Right lobe of liver (tissue), 6 donors: ENCODE data around the gene UQCRC2. TPM values are rescaled to one million over a fixed set of nuclear protein-coding genes. Genes with fewer than 3 reads are reported as not detected.
A peak's percentile ranks its signal among the peaks of the same experiment; 100 is the strongest.

ENCODE experiments used
- ATAC-seq, 4 donors: fragments of 200-7000 bp; cut with Tn5 transposase; one replicate each; pipeline ENCODE4 v1.9.1; 2020; ENCODE audit warnings: mild to moderate bottlenecking in 4 of 4, moderate library complexity in 4 of 4
- DNase-seq, 3 donors: peaks; one replicate each; pipeline ENCODE4 v3.0.0-alpha.2; 2020
- H3K27ac ChIP-seq, 3 donors: fragments of 200-600 bp; one replicate each; pipeline ENCODE4 v1.8.0; 2022
- H3K27me3 ChIP-seq, 2 donors: fragments of 200-600 bp; one replicate each; pipeline ENCODE4 v1.8.0; 2022
- H3K36me3 ChIP-seq, 4 donors: fragments of 200-600 bp; sonication (generic) in 1 of 4; one replicate each; pipeline versions ENCODE4 v1.5.1 to v1.8.0; 2017 to 2022; ENCODE audit warnings: control low read depth in 1 of 4
- H3K4me1 ChIP-seq, 4 donors: fragments of 200-600 bp; sonication (generic) in 1 of 4; one replicate each; pipeline versions ENCODE4 v1.5.1 to v1.8.0; 2017 to 2022; ENCODE audit warnings: control low read depth in 1 of 4
- H3K4me3 ChIP-seq, 3 donors: fragments of 200-600 bp; one replicate each; pipeline ENCODE4 v1.8.0; 2022
- H3K9me3 ChIP-seq, 4 donors: fragments of 200-600 bp; sonication (generic) in 1 of 4; one replicate each; pipeline versions ENCODE4 v1.5.1 to v1.8.0; 2017 to 2022; ENCODE audit warnings: control low read depth in 1 of 4
- POLR2A ChIP-seq: fragments of 450-650 bp; IDR thresholded peaks from one replicate; pipeline ENCODE4 v1.6.1; 2017; ENCODE audit warnings: antibody characterized with exemption, mild to moderate bottlenecking
- WGBS: methylation state at CpG from one replicate; pipeline ENCODE4 v1.1.6; 2018; ENCODE audit warnings: low coverage, low lambda C conversion rate; ENCODE audit not compliant: insufficient coverage; ENCODE audit errors: missing lambda C conversion rate; 5-methylcytosine and 5-hydroxymethylcytosine counted together
- intact Hi-C, 2 donors: fragments of 100-400 bp; cut with DNase I; formaldehyde crosslinking; loops; one replicate each; pipeline versions ENCODE4 v1.11.2 to v1.14.1; 2022
- total RNA-seq, 6 experiments: library from RNA; depleted of rRNA in 2 of 6; stranded (reverse); fragments of >200 nt in 2 of 6; fragmentation: NEBNext Ultra II Directional in 3 of 6; extraction: Animal tissue kit (Norgen Biotek cat#: 25700) in 3 of 6; gene quantifications; one replicate each; pipeline versions ENCODE4 v1.1.0 to v1.2.4, GENCODE V29; 2016 to 2023
- TF ChIP-seq, protein P1 (sequence below), 4 donors: fragments of 200-600 bp in 3 of 4; fragments of 450-650 bp in 1 of 4; IDR thresholded peaks; one replicate each; pipeline versions ENCODE4 v1.5.1 to v1.8.0; 2016 to 2022; ENCODE audit warnings: antibody characterized with exemption in 4 of 4, mild to moderate bottlenecking in 2 of 4
- donor health status: DM: no; HTN: yes; CAD: no.
- donor health status: DM: no; HTN: no; CAD: no.
- donor health status: DM: no; HTN: no; CAD: no.
- donor health status: DM: no; HTN: yes; CAD: no.
- donor health status: DM: no; HTN: yes; CAD: no.

UQCRC2 gene
- total RNA-seq, 6 experiments from 2014 or later, result 128 to 214 (median 169) TPM

DNA sequence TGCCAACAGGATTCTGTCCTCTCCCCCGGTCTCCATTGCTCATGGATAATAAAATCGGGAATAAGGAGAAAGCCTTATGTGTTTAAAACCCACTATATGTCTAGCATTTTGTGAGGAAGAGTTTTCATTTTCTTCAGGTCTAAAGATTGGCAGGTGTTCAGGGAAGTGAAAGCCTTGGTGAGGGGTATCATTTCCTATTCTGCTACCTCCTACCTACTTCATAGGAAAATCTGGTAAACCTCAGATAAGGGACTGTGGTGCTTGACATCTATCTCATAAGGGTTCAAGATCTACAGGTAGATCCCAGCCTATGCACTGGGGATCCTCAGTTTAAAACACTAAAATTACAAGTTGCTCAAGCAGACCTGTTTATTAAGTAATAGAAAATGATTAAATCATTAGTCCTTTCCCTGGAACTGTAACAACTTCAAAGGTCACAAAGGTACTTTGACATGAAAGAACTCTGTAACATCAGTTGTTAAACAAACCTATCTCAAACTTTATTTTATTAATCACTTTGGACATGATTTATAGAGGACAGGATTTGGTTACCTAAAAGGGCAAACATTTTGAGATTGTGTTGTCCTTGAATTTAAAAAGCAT is 61.2 kb downstream of the UQCRC2 start:
- 70% methylated on average over 2 of the region's 2 CpGs for WGBS
- intact Hi-C loops, result no loop called here
- H3K4me1 ChIP-seq, result peaks cover 0 to 63% (median 6%) of the 10 kb centered on the region in 4 donors
- H3K27me3 ChIP-seq, result no peaks in the 10 kb centered on the region
- H3K9me3 ChIP-seq, result no peaks in the 10 kb centered on the region
- no peaks in the 10 kb centered on the region for H3K36me3 ChIP-seq
- peak; percentile 74 to 87 (median 84) for ATAC-seq
- TF ChIP-seq, protein P1, sequence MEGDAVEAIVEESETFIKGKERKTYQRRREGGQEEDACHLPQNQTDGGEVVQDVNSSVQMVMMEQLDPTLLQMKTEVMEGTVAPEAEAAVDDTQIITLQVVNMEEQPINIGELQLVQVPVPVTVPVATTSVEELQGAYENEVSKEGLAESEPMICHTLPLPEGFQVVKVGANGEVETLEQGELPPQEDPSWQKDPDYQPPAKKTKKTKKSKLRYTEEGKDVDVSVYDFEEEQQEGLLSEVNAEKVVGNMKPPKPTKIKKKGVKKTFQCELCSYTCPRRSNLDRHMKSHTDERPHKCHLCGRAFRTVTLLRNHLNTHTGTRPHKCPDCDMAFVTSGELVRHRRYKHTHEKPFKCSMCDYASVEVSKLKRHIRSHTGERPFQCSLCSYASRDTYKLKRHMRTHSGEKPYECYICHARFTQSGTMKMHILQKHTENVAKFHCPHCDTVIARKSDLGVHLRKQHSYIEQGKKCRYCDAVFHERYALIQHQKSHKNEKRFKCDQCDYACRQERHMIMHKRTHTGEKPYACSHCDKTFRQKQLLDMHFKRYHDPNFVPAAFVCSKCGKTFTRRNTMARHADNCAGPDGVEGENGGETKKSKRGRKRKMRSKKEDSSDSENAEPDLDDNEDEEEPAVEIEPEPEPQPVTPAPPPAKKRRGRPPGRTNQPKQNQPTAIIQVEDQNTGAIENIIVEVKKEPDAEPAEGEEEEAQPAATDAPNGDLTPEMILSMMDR (IDR thresholded peaks at IDR 0.05), result no peak
- no peak for TF ChIP-seq POLR2A
- DNase-seq, result no peak
- H3K4me3 ChIP-seq, result peak overlapping the region in 1 of 3 donors; percentile 7
- peak overlapping the region in 1 of 3 donors; percentile 66 for H3K27ac ChIP-seq

DNA sequence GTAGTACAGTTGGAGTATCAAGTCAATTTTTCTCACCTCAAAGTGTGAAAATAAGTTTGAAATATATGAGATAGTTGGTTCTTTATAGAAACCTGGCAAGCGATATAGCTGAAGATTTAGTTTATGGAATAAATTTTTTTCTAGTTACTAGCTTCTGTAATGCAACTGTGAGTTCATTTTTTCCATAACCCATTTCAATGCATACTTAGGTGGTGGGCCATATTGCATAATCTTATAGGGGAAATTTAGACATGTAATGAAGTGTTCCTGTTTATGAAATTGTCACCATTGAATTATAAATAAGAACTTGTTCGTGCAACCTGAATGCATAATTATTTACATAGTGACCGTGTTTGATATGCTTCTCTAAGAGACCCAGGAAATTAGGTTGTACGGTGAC is 63.8 kb downstream of the UQCRC2 start:
- Histone ChIP-seq H3K27ac (no peak overlapping the region), H3K4me3 (no peak overlapping the region), H3K27me3 (no peaks in the 10 kb centered on the region), H3K4me1 (peaks cover 0 to 44% (median 6%) of the 10 kb centered on the region in 4 donors), H3K9me3 (no peaks in the 10 kb centered on the region), H3K36me3 (no peaks in the 10 kb centered on the region)
- TF ChIP-seq POLR2A, result no peak
- TF ChIP-seq, protein P1 (IDR thresholded peaks at IDR 0.05), result no peak
- intact Hi-C loops, result no loop called here
- 68% methylated on average over 4 of the region's 4 CpGs for WGBS
- no peak for DNase-seq
- no peak for ATAC-seq

DNA sequence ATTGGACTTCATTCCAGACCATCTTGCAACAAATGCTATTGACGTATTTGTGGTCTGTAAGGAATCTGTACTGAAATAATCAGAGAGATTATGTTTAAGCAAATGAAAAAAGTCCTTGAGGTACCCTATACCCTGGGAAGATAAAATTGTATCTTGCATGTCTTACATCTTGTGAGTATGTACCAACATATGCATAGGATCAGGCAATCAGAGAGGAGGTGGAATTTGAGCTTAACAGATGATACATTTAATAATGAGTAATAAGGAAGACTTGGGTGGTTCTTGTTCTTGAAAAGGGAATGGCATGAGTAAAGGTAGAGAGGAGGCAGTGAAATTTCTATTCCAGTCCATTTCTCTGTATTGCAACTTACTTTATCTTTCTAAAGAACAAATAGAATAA is 65.4 kb downstream of the UQCRC2 start:
- 64% methylated on average over 1 of the region's 1 CpG for WGBS
- no peak for TF ChIP-seq POLR2A
- TF ChIP-seq, protein P1 (IDR thresholded peaks at IDR 0.05), result no peak
- H3K4me3 ChIP-seq, result no peak overlapping the region
- H3K9me3 ChIP-seq, result no peaks in the 10 kb centered on the region
- H3K27ac ChIP-seq, result no peak overlapping the region
- H3K4me1 ChIP-seq, result peaks cover 0 to 41% (median 6%) of the 10 kb centered on the region in 4 donors
- DNase-seq, result no peak
- intact Hi-C loops, result no loop called here
- H3K27me3 ChIP-seq, result no peaks in the 10 kb centered on the region
- H3K36me3 ChIP-seq, result no peaks in the 10 kb centered on the region
- no peak for ATAC-seq

DNA sequence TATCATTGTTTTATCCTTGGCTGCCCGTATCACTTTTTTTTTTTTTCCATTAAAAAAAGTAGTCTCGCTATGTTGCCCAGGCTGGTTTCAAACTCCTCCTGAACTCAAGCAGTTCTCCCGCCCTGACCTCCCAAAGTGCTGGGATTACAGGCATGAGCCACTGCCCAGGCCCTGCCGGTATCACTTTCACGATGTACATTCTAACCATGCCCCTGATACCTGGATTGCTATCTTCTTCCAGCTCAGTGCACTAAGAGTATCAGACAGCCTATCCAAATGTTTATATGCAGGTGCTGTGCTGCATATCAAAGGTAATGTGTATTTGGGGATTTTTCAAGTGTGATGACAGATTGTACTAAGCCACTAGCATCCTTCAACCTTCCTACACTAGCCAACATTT is 69.0 kb downstream of the UQCRC2 start:
- ATAC-seq, result no peak
- no peak for DNase-seq
- WGBS, result 87% methylated on average over 4 of the region's 5 CpGs
- intact Hi-C loops, result no loop called here
- H3K4me1 ChIP-seq, result peaks cover 0 to 21% (median 4%) of the 10 kb centered on the region in 4 donors
- H3K36me3 ChIP-seq, result no peaks in the 10 kb centered on the region
- H3K9me3 ChIP-seq, result no peaks in the 10 kb centered on the region
- H3K27me3 ChIP-seq, result no peaks in the 10 kb centered on the region
- H3K4me3 ChIP-seq, result no peak overlapping the region
- no peak for TF ChIP-seq POLR2A
- TF ChIP-seq, protein P1 (IDR thresholded peaks at IDR 0.05), result no peak
- no peak overlapping the region for H3K27ac ChIP-seq
